Gastrocnemius medialis (tissue), 4 donors: ENCODE data around the gene DMD.

Source experiments
- POLR2A ChIP-seq, 2 donors: fragments of 450-650 bp; IDR thresholded peaks; one replicate each; pipeline ENCODE4 v1.6.1; 2017; ENCODE audit warnings: antibody characterized with exemption in 2 of 2, mild to moderate bottlenecking in 2 of 2, moderate library complexity in 2 of 2
- TF ChIP-seq, protein P1 (sequence below), 5 experiments: fragments of 450-650 bp in 3 of 5; fragments of 200-600 bp in 2 of 5; sonication (generic) in 2 of 5; IDR thresholded peaks in 4 of 5; conservative IDR thresholded peaks in 1 of 5; 1 replicate in 4 of 5; 2 replicates in 1 of 5; pipeline ENCODE4 v1.5.1; 2016 to 2019; ENCODE audit warnings: antibody characterized with exemption in 5 of 5, mild to moderate bottlenecking in 3 of 5, moderate library complexity in 3 of 5

DNA sequence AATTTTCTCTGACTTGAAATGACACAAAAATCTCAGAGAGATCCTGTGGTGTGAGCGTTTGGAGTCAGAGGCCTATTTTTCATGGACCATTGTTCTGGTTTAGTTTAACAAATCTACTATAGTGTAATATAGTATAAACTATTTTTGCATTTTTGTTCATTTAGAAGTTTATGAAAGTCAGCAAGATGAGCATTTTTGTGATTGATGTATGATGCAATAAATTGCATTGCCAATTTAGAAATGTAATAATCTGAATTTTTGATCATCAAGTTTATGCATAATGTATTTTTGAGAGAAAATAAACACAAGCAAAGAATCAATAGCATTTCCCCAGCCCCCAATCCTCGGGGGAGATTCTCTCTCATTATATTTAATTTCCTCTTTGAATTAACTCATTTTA is 1620.0 kb downstream of the DMD start:
- TF ChIP-seq, protein P1, sequence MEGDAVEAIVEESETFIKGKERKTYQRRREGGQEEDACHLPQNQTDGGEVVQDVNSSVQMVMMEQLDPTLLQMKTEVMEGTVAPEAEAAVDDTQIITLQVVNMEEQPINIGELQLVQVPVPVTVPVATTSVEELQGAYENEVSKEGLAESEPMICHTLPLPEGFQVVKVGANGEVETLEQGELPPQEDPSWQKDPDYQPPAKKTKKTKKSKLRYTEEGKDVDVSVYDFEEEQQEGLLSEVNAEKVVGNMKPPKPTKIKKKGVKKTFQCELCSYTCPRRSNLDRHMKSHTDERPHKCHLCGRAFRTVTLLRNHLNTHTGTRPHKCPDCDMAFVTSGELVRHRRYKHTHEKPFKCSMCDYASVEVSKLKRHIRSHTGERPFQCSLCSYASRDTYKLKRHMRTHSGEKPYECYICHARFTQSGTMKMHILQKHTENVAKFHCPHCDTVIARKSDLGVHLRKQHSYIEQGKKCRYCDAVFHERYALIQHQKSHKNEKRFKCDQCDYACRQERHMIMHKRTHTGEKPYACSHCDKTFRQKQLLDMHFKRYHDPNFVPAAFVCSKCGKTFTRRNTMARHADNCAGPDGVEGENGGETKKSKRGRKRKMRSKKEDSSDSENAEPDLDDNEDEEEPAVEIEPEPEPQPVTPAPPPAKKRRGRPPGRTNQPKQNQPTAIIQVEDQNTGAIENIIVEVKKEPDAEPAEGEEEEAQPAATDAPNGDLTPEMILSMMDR (IDR thresholded peaks at IDR 0.05 in 4 of 5, conservative IDR thresholded peaks at IDR 0.05 in 1 of 5) = no peak
- no peak for TF ChIP-seq POLR2A (IDR thresholded peaks at IDR 0.05)
